Measurements from ENCODE around the gene TSC22D2.
A peak's percentile ranks its signal among the peaks of the same experiment; 100 is the strongest.
"Not testable (repeated sequence)": the region's sequence is repeated elsewhere in the genome, so short reads cannot be mapped to it uniquely, and the experiment has no call there.

Gene TSC22D2

GRCh38 chr3:150449169-150449721, 41.1 kb downstream of the TSC22D2 start:
- DNase-seq (ENCODE audit: low spot score): no peak

- DNase-seq (ENCODE audit: low spot score): no peak
Measured at GRCh38 chr3:150450916-150451315, 42.8 kb downstream of the TSC22D2 start.

- no peak for DNase-seq (ENCODE audit: low spot score)
Measured at GRCh38 chr3:150451329-150452048, 43.4 kb downstream of the TSC22D2 start.

GRCh38 chr3:150453353-150453752, 45.3 kb downstream of the TSC22D2 start:
- no peak for DNase-seq (ENCODE audit: low spot score)

- DNase-seq (ENCODE audit: low spot score): peak; percentile 47
Measured at GRCh38 chr3:150454085-150454484, 46.0 kb downstream of the TSC22D2 start.

GRCh38 chr3:150454622-150455021, 46.5 kb downstream of the TSC22D2 start:
- DNase-seq (ENCODE audit: low spot score): no peak

GRCh38 chr3:150455341-150455740, 47.2 kb downstream of the TSC22D2 start:
- no peak for DNase-seq (ENCODE audit: low spot score)

GRCh38 chr3:150458001-150458400, 49.9 kb downstream of the TSC22D2 start:
- no peak for DNase-seq (ENCODE audit: low spot score)

- DNase-seq (ENCODE audit: low spot score): no peak
Measured at GRCh38 chr3:150460484-150460883, 52.4 kb downstream of the TSC22D2 start.

GRCh38 chr3:150461399-150461798, 53.3 kb downstream of the TSC22D2 start:
- DNase-seq (ENCODE audit: low spot score): no peak

- DNase-seq (ENCODE audit: low spot score): no peak
Measured at GRCh38 chr3:150462108-150462507, 54.0 kb downstream of the TSC22D2 start.

GRCh38 chr3:150464684-150465083, 56.6 kb downstream of the TSC22D2 start:
- DNase-seq (ENCODE audit: low spot score): no peak

GRCh38 chr3:150467381-150467780, 59.3 kb downstream of the TSC22D2 start:
- DNase-seq (ENCODE audit: low spot score): no peak

GRCh38 chr3:150469031-150469930, 61.2 kb downstream of the TSC22D2 start:
- DNase-seq (ENCODE audit: low spot score): no peak

- DNase-seq (ENCODE audit: low spot score): no peak
Measured at GRCh38 chr3:150469931-150470740, 62.0 kb downstream of the TSC22D2 start.

- no peak for DNase-seq (ENCODE audit: low spot score)
Measured at GRCh38 chr3:150472421-150472820, 64.3 kb downstream of the TSC22D2 start.

- DNase-seq (ENCODE audit: low spot score): not testable (repeated sequence)
Measured at GRCh38 chr3:150473161-150473560, 65.1 kb downstream of the TSC22D2 start.

- DNase-seq (ENCODE audit: low spot score): no peak
Measured at GRCh38 chr3:150479370-150479769, 71.3 kb downstream of the TSC22D2 start.

GRCh38 chr3:150480877-150481276, 72.8 kb downstream of the TSC22D2 start:
- DNase-seq (ENCODE audit: low spot score): no peak

GRCh38 chr3:150483226-150483625, 75.1 kb downstream of the TSC22D2 start:
- no peak for DNase-seq (ENCODE audit: low spot score)

- no peak for DNase-seq (ENCODE audit: low spot score)
Measured at GRCh38 chr3:150484410-150484809, 76.3 kb downstream of the TSC22D2 start.

GRCh38 chr3:150488867-150489266, 80.8 kb downstream of the TSC22D2 start:
- no peak for DNase-seq (ENCODE audit: low spot score)
